IMR-90 (cell line): ENCODE measurements around the gene AGT. TPM values are rescaled to one million over a fixed set of nuclear protein-coding genes. Genes with fewer than 3 reads are reported as not detected.

Experiments used
- ATAC-seq: fragments of 200-7000 bp; cut with Tn5 transposase; 2 replicates; pipeline ENCODE4 v1.9.1; 2020; ENCODE audit warnings: low read depth, mild to moderate bottlenecking, moderate library complexity
- BruUV-seq: library from RNA; stranded (reverse); fragments of 400-500 nt; replicated peaks from 2 replicates; lab custom pipeline; 2021; lab: Mats Ljungman, UMichigan
- CTCF ChIA-PET: fragments of 300-600 bp; formaldehyde crosslinking; extraction: SDS; loops from one replicate; lab custom pipeline; 2021; ENCODE audit warnings: antibody characterized with exemption; lab: Yijun Ruan, JAX
- POLR2A ChIA-PET: fragments of 300-600 bp; sonication (Branson Sonifier 250); formaldehyde crosslinking; loops from one replicate; lab custom pipeline; 2022; ENCODE audit warnings: antibody characterized with exemption; ENCODE audit not compliant: unreplicated experiment; lab: Charles Lee
- DNase-seq: peaks from one replicate; pipeline ENCODE4 v3.0.0; 2013
- H2AFZ ChIP-seq: replicated peaks from 2 replicates; pipeline ENCODE3; 2013; ENCODE audit warnings: low read length, mild to moderate bottlenecking; ENCODE audit not compliant: poor library complexity
- H2AK5ac ChIP-seq: 2 replicates; pipeline ENCODE4 v1.6.1; 2013; ENCODE audit warnings: low read depth, low read length, inconsistent platforms
- H2AK9ac ChIP-seq: replicated peaks from 2 replicates; pipeline ENCODE3; 2013; ENCODE audit warnings: mild to moderate bottlenecking, low read depth, low read length, moderate library complexity; ENCODE audit not compliant: poor library complexity
- H2BK120ac ChIP-seq: 2 replicates; pipeline ENCODE4 v1.6.1; 2013; ENCODE audit warnings: low read depth, low read length, inconsistent platforms
- H2BK15ac ChIP-seq: 3 replicates; pipeline ENCODE4 v1.6.1; 2013; ENCODE audit warnings: low read depth, low read length, inconsistent platforms
- H2BK20ac ChIP-seq: 2 replicates; pipeline ENCODE4 v1.6.1; 2013; ENCODE audit warnings: low read depth, mild to moderate bottlenecking, inconsistent platforms, low read length, moderate library complexity
- H2BK5ac ChIP-seq: 2 replicates; pipeline ENCODE4 v1.6.1; 2013; ENCODE audit warnings: mild to moderate bottlenecking, low read depth, low read length, inconsistent platforms; ENCODE audit not compliant: poor library complexity, severe bottlenecking
- H3K14ac ChIP-seq: replicated peaks from 2 replicates; pipeline ENCODE4 v1.6.1; 2013; ENCODE audit warnings: low read depth, low read length, inconsistent platforms
- H3K18ac ChIP-seq: 2 replicates; pipeline ENCODE4 v1.6.1; 2013; ENCODE audit warnings: low read depth, low read length, control low read depth
- H3K23ac ChIP-seq: 2 replicates; pipeline ENCODE4 v1.6.1; 2013; ENCODE audit warnings: low read depth, low read length, inconsistent platforms
- H3K27ac ChIP-seq: 2 replicates; pipeline ENCODE4 v1.5.1; 2013; ENCODE audit warnings: mild to moderate bottlenecking, control low read depth, low read length; ENCODE audit not compliant: insufficient read depth
- H3K27me3 ChIP-seq: 2 replicates; pipeline ENCODE4 v1.6.1; 2013; ENCODE audit warnings: low read length; ENCODE audit not compliant: control insufficient read depth, insufficient read depth
- H3K36me3 ChIP-seq: 2 replicates; pipeline ENCODE4 v1.6.1; 2013; ENCODE audit warnings: low read length, mixed read lengths; ENCODE audit not compliant: control insufficient read depth, insufficient read depth
- H3K4ac ChIP-seq: 2 replicates; pipeline ENCODE4 v1.6.1; 2013; ENCODE audit warnings: low read depth, low read length, inconsistent platforms
- H3K4me1 ChIP-seq: 2 replicates; pipeline ENCODE4 v1.6.1; 2013; ENCODE audit warnings: low read length, mixed read lengths; ENCODE audit not compliant: control insufficient read depth, insufficient read depth
- H3K4me2 ChIP-seq: 2 replicates; pipeline ENCODE4 v1.6.1; 2013; ENCODE audit warnings: low read depth, mild to moderate bottlenecking, control low read depth, low read length, moderate library complexity
- H3K4me3 ChIP-seq: 2 replicates; pipeline ENCODE4 v1.5.1; 2013; ENCODE audit warnings: low read depth, mild to moderate bottlenecking, control low read depth, low read length, moderate library complexity; ENCODE audit not compliant: insufficient read depth
- H3K56ac ChIP-seq: 2 replicates; pipeline ENCODE4 v1.6.1; 2013; ENCODE audit warnings: low read length, inconsistent platforms; ENCODE audit not compliant: insufficient read depth; ENCODE audit errors: extremely low read depth
- H3K79me1 ChIP-seq, 2 experiments: 2 replicates each; pipeline ENCODE4 v1.6.1; 2013; ENCODE audit warnings: low read length in 2 of 2, inconsistent platforms in 1 of 2, low read depth in 1 of 2
- H3K9ac ChIP-seq: 2 replicates; pipeline ENCODE4 v1.6.1; 2013; ENCODE audit warnings: low read depth, low read length, control low read depth
- H3K9me1 ChIP-seq: 2 replicates; pipeline ENCODE4 v1.6.1; 2013; ENCODE audit warnings: low read length, inconsistent platforms; ENCODE audit not compliant: insufficient read depth
- H3K9me3 ChIP-seq: 2 replicates; pipeline ENCODE4 v1.6.1; 2013; ENCODE audit warnings: low read length; ENCODE audit not compliant: control insufficient read depth, insufficient read depth
- H4K20me1 ChIP-seq: 2 replicates; pipeline ENCODE4 v1.6.1; 2013; ENCODE audit warnings: low read length, inconsistent platforms; ENCODE audit not compliant: insufficient read depth
- H4K5ac ChIP-seq: 2 replicates; pipeline ENCODE4 v1.6.1; 2013; ENCODE audit warnings: mild to moderate bottlenecking, low read depth, low read length, control low read depth
- H4K8ac ChIP-seq, 2 experiments: 2 replicates each; pipeline ENCODE4 v1.6.1; 2013; ENCODE audit warnings: low read depth in 2 of 2, low read length in 2 of 2, control low read depth in 1 of 2, inconsistent platforms in 1 of 2
- H4K91ac ChIP-seq: 2 replicates; pipeline ENCODE4 v1.6.1; 2013; ENCODE audit warnings: low read depth, low read length, inconsistent platforms; ENCODE audit not compliant: insufficient read depth
- CHD1 ChIP-seq: IDR thresholded peaks from 2 replicates; pipeline ENCODE4 v1.6.1; 2012; ENCODE audit warnings: low read depth, low read length, improper control_type of control experiment
- MAZ ChIP-seq: IDR thresholded peaks from 2 replicates; pipeline ENCODE4 v1.6.1; 2012; ENCODE audit warnings: low read depth, mild to moderate bottlenecking, low read length, improper control_type of control experiment, moderate library complexity, borderline replicate concordance
- POLR2A ChIP-seq: IDR thresholded peaks from 2 replicates; pipeline ENCODE4 v1.6.1; 2012; ENCODE audit warnings: mild to moderate bottlenecking, low read depth, low read length
- RAD21 ChIP-seq: IDR thresholded peaks from 2 replicates; pipeline ENCODE4 v1.6.1; 2012; ENCODE audit warnings: low read length, improper control_type of control experiment
- WGBS, 2 experiments: methylation state at CpG; one replicate each; pipeline versions ENCODE4 v1.1.5 to v1.1.7; 2013; ENCODE audit warnings: missing lambda C conversion rate in 2 of 2; ENCODE audit not compliant: insufficient read length in 1 of 2; ENCODE audit errors: extremely low coverage in 2 of 2; 5-methylcytosine and 5-hydroxymethylcytosine counted together
- dilution Hi-C: fragments of 300-500 bp; cut with HindIII; formaldehyde crosslinking; loops from one replicate; pipeline ENCODE4 v1.14.3; 2018; ENCODE audit warnings: low sequenced_read_pairs; ENCODE audit not compliant: unreplicated experiment
- in situ Hi-C: fragments of 300-500 bp; cut with MboI; formaldehyde crosslinking; loops from 3 replicates; pipeline ENCODE4 v1.14.3; 2019; ENCODE audit warnings: low sequenced_read_pairs, inconsistent platforms, mixed read lengths
- intact Hi-C: fragments of 100-400 bp; cut with micrococcal nuclease; formaldehyde crosslinking; loops from 2 replicates; pipeline ENCODE4 v1.10.0; 2022
- polyA plus RNA-seq, 3 experiments: library from polyadenylated mRNA; depleted of rRNA; stranded (reverse); fragments of >200 nt; gene quantifications; 2 replicates each; pipeline ENCODE4 v1.2.3, GENCODE V29; 2012; ENCODE audit warnings: low replicate concordance in 1 of 3
- total RNA-seq: library from RNA; depleted of rRNA; stranded (reverse); fragments of >200 nt; gene quantifications from 2 replicates; pipeline ENCODE4 v1.2.3, GENCODE V29; 2012
- TF ChIP-seq, protein P1 (sequence below): fragments of 150-350 bp; IDR thresholded peaks from 2 replicates; pipeline ENCODE4 v1.6.1; 2016; ENCODE audit warnings: low read depth, mild to moderate bottlenecking, low read length, moderate library complexity, borderline replicate concordance

Gene AGT
- total and polyA plus RNA-seq, 2 of the 4 experiments (the other 2 are of a cell fraction), result 0.18 to 0.34 TPM

DNA sequence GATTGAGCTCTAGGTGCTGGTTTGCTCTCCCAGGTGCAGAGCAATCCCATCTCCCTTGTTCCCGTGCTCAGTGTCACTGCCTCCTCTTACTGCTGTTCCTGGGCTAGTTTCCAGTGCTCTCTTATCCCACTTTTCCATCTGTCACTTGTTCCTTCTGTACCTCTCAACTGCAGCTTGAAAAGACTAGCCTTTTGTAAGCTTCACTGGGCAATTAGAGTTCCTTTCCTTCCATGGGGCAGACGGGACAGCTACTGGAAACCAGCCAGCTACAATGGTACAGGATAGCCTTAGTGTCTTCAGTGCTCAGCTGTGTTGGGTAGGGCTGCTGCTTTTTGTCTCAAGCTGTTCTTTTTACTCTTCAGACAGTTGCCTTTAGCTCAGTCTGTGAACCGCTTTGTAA, 31.6 kb downstream of the AGT start:
- Histone ChIP-seq H2AK9ac (no peak overlapping the region), H3K14ac (no peak overlapping the region), H3K9me3 (no peaks in the 10 kb centered on the region), H2BK20ac (0 out of 2 replicates have a peak overlapping the region, but pooled peaks have one; percentile 26), H3K18ac (no peak overlapping the region), H4K91ac (no peak overlapping the region), H3K23ac (no peak overlapping the region), H3K4me1 (peaks cover 10% of the 10 kb centered on the region), H4K8ac (0 out of 4 replicates have a peak overlapping the region, but pooled peaks of 1 of the 2 experiments have one; percentile 27), H3K56ac (no peak overlapping the region), H3K9me1 (peaks cover 8% of the 10 kb centered on the region; the same call in 1 of the 2 replicates), H3K4ac (no peak overlapping the region), H3K79me1 (peaks cover 4% of the 10 kb centered on the region in 2 experiments; a peak in 1 of 4 replicates), H3K27ac (no peak overlapping the region), H3K4me3 (no peak overlapping the region), H2BK15ac (no peak overlapping the region), H4K5ac (no peak overlapping the region), H4K20me1 (0 out of 2 replicates have a peak, but pooled peaks cover 3% of the 10 kb centered on the region), H2BK5ac (no peak overlapping the region), H3K27me3 (no peaks in the 10 kb centered on the region), H2BK120ac (no peak overlapping the region), H3K36me3 (peaks cover 23% of the 10 kb centered on the region), H2AFZ (no peak overlapping the region), H3K9ac (no peak overlapping the region), H3K4me2 (no peak overlapping the region), H2AK5ac (peak overlapping the region; percentile 4; the same call in 1 of the 2 replicates)
- ATAC-seq, result no peak
- dilution Hi-C loops (no loop called here), in situ Hi-C loops (no loop called here), intact Hi-C loops (loop anchor here (2.0 kb wide), 1 partner anchor 91 kb away; no protein-coding TSS in a partner anchor)
- no TSS peak for BruUV-seq
- WGBS, 2 experiments, result 60% methylated on average over 1 of the region's 3 CpGs; no CpG with 5 or more reads in 1 of the 2 experiments
- no peak for DNase-seq
- POLR2A ChIA-PET, result no interaction called here
- no peak for TF ChIP-seq POLR2A
- TF ChIP-seq, protein P1, sequence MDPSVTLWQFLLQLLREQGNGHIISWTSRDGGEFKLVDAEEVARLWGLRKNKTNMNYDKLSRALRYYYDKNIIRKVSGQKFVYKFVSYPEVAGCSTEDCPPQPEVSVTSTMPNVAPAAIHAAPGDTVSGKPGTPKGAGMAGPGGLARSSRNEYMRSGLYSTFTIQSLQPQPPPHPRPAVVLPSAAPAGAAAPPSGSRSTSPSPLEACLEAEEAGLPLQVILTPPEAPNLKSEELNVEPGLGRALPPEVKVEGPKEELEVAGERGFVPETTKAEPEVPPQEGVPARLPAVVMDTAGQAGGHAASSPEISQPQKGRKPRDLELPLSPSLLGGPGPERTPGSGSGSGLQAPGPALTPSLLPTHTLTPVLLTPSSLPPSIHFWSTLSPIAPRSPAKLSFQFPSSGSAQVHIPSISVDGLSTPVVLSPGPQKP, result no peak
- no peak for TF ChIP-seq RAD21
- TF ChIP-seq MAZ, result no peak
- TF ChIP-seq CHD1, result no peak
- CTCF ChIA-PET, result no interaction called here
